ENCODE measurements around the gene ADCYAP1R1. TPM values are rescaled to one million over a fixed set of nuclear protein-coding genes. Genes with fewer than 3 reads are reported as not detected.

The ADCYAP1R1 gene
- total RNA-seq, 1 experiment from 2014 or later = not detected

- no peaks in the 10 kb centered on the region for H3K36me3 ChIP-seq (ENCODE audit: low read depth)
- no peak for TF ChIP-seq EZH2 (IDR thresholded peaks at IDR 0.05; ENCODE audit: low read depth)
- TF ChIP-seq, protein P1, sequence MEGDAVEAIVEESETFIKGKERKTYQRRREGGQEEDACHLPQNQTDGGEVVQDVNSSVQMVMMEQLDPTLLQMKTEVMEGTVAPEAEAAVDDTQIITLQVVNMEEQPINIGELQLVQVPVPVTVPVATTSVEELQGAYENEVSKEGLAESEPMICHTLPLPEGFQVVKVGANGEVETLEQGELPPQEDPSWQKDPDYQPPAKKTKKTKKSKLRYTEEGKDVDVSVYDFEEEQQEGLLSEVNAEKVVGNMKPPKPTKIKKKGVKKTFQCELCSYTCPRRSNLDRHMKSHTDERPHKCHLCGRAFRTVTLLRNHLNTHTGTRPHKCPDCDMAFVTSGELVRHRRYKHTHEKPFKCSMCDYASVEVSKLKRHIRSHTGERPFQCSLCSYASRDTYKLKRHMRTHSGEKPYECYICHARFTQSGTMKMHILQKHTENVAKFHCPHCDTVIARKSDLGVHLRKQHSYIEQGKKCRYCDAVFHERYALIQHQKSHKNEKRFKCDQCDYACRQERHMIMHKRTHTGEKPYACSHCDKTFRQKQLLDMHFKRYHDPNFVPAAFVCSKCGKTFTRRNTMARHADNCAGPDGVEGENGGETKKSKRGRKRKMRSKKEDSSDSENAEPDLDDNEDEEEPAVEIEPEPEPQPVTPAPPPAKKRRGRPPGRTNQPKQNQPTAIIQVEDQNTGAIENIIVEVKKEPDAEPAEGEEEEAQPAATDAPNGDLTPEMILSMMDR (conservative IDR thresholded peaks at IDR 0.05) = no peak
- no peak overlapping the region for H3K4me3 ChIP-seq
- H3K4me2 ChIP-seq = no peak overlapping the region
- no TSS peak for BruUV-seq (replicated peaks)
- intact Hi-C loops (cut with micrococcal nuclease; ENCODE audit: unreplicated experiment) = no loop called here
- H3K4me1 ChIP-seq (replicated peaks; ENCODE audit: insufficient read depth) = no peaks in the 10 kb centered on the region
- H3K9me2 ChIP-seq (ENCODE audit: insufficient read depth) = no peaks in the 10 kb centered on the region
- POLR2A ChIA-PET (ENCODE audit: unreplicated experiment) = no interaction called here
- H3K27ac ChIP-seq = no peak overlapping the region
- no peak overlapping the region for H2AFZ ChIP-seq
- no peaks in the 10 kb centered on the region for H4K20me1 ChIP-seq (ENCODE audit: insufficient read depth)
- no peak for DNase-seq
- H3F3A ChIP-seq (ENCODE audit: insufficient read depth, low read depth) = no peaks in the 10 kb centered on the region
- CTCF ChIA-PET = no interaction called here
- H3K27me3 ChIP-seq (ENCODE audit: insufficient read depth, low read depth) = peaks cover 41% of the 10 kb centered on the region
- no peaks in the 10 kb centered on the region for H3K9me3 ChIP-seq (ENCODE audit: insufficient read depth, low read depth)
- H3K79me2 ChIP-seq (ENCODE audit: low read depth) = no peaks in the 10 kb centered on the region
These were observed 62.7 kb downstream of the ADCYAP1R1 start for GRCh38 chr7:31114593-31115343.

DNA sequence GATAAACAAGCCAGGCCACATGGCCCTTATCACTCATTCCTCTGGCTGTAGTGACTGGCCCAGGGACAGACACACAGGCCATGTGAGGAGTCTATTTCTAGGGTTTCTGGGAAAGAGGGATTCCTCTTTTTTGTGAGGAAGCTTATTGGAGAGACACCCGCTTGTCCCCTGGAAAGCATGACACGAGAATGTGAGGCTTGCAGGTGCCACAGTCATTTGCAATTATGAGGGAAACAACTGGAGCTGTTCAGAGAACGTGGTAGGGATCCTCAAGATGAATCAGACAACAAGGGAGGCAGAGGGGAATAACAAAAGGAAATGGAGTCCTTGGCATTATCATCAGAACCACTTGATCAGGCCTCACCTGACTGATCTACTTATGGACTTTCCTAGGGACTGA, 64.5 kb downstream of the ADCYAP1R1 start:
- Histone ChIP-seq H2AFZ (no peak overlapping the region), H3K4me1 (replicated peaks; ENCODE audit: insufficient read depth) (no peaks in the 10 kb centered on the region), H4K20me1 (ENCODE audit: insufficient read depth) (no peaks in the 10 kb centered on the region), H3K4me3 (no peak overlapping the region), H3K9me3 (ENCODE audit: insufficient read depth, low read depth) (no peaks in the 10 kb centered on the region), H3K9me2 (ENCODE audit: insufficient read depth) (no peaks in the 10 kb centered on the region), H3K36me3 (ENCODE audit: low read depth) (no peaks in the 10 kb centered on the region), H3K27me3 (ENCODE audit: insufficient read depth, low read depth) (peaks cover 48% of the 10 kb centered on the region), H3F3A (ENCODE audit: insufficient read depth, low read depth) (no peaks in the 10 kb centered on the region), H3K27ac (no peak overlapping the region), H3K79me2 (ENCODE audit: low read depth) (no peaks in the 10 kb centered on the region), H3K4me2 (no peak overlapping the region)
- no peak for TF ChIP-seq EZH2 (IDR thresholded peaks at IDR 0.05; ENCODE audit: low read depth)
- TF ChIP-seq, protein P1 (conservative IDR thresholded peaks at IDR 0.05) = no peak
- ChIA-PET POLR2A (ENCODE audit: unreplicated experiment) (no interaction called here), CTCF (no interaction called here)
- BruUV-seq (replicated peaks) = no TSS peak
- intact Hi-C loops (cut with micrococcal nuclease; ENCODE audit: unreplicated experiment) = no loop called here
- DNase-seq = no peak

GRCh38 chr7:31119249-31119648, 67.1 kb downstream of the ADCYAP1R1 start:
- Histone ChIP-seq H4K20me1 (ENCODE audit: insufficient read depth) (no peaks in the 10 kb centered on the region), H3K9me2 (ENCODE audit: insufficient read depth) (no peaks in the 10 kb centered on the region), H3K4me1 (replicated peaks; ENCODE audit: insufficient read depth) (no peaks in the 10 kb centered on the region), H3K27ac (no peak overlapping the region), H2AFZ (no peak overlapping the region), H3K4me2 (no peak overlapping the region), H3K4me3 (no peak overlapping the region), H3F3A (ENCODE audit: insufficient read depth, low read depth) (no peaks in the 10 kb centered on the region), H3K9me3 (ENCODE audit: insufficient read depth, low read depth) (no peaks in the 10 kb centered on the region), H3K79me2 (ENCODE audit: low read depth) (no peaks in the 10 kb centered on the region), H3K27me3 (ENCODE audit: insufficient read depth, low read depth) (peaks cover 42% of the 10 kb centered on the region), H3K36me3 (ENCODE audit: low read depth) (no peaks in the 10 kb centered on the region)
- TF ChIP-seq, protein P1 (conservative IDR thresholded peaks at IDR 0.05) = no peak
- TF ChIP-seq EZH2 (IDR thresholded peaks at IDR 0.05; ENCODE audit: low read depth) = no peak
- CTCF ChIA-PET = interaction anchor here (0.6 to 0.7 kb wide), 2 partner anchors 10 to 241 kb away, joined by 3 to 13 read pairs; no protein-coding TSS in a partner anchor
- BruUV-seq (replicated peaks) = no TSS peak
- DNase-seq = no peak
- POLR2A ChIA-PET (ENCODE audit: unreplicated experiment) = no interaction called here
- intact Hi-C loops (cut with micrococcal nuclease; ENCODE audit: unreplicated experiment) = no loop called here

Data from PC-9 (cell line).